GM19468 (cell line): ENCODE results near the gene SLAIN2.
"Not testable (repeated sequence)": the region's sequence is repeated elsewhere in the genome, so short reads cannot be mapped to it uniquely, and the experiment has no call there.

Source experiments
- ATAC-seq: cut with Tn5 transposase; IDR thresholded peaks from one replicate; pipeline ENCODE4 v1.9.1; 2021; ENCODE audit warnings: mild to moderate bottlenecking, moderate library complexity, moderate number of reproducible peaks; ENCODE audit not compliant: unreplicated experiment; ENCODE audit errors: extremely low read depth

The SLAIN2 gene

GRCh38 chr4:48429709-48430474 is 88.6 kb downstream of the SLAIN2 start:
- ATAC-seq = no peak

- ATAC-seq = no peak
Observed at GRCh38 chr4:48431401-48431800, 90.1 kb downstream of the SLAIN2 start.

- ATAC-seq = no peak
Observed at GRCh38 chr4:48432017-48432416, 90.7 kb downstream of the SLAIN2 start.

DNA sequence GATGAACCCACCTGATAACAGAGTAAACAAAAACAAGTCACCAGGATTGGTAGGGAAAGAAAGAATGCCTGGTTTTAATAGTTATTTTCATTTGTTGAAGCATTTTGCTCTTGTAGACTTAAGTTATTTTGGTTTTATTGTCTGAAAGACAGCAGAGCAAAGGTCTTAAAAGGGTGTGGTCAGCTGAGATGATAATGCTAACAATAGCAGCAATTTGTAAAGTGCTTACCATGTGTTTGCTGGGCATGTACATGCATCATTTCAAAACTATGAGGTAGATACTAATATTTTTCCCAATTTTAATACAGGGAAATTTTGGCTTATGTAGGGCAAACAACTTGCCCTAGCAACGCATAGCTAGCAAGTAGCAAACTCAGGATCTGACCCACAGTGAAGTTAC is 95.0 kb downstream of the SLAIN2 start:
- no peak for ATAC-seq

DNA sequence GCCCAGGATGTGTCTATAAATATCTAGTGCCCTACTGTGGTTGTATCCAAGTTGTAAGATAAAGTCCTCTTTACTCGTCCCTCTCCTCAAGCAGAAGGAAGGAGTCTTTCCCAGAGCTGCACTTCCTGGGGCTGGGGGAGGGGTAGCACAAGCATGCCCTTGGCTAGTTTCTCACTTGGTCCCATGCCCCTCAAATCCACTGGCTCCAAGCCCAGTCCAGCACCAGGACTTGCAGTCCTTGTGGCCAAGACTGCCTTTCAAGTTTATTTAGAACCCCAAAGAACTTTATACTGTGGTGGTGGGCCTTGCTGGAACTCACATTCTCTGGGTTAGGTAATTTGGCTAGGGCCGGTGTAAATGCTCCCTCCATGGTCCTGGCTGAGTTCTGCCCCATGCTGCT is 98.7 kb downstream of the SLAIN2 start:
- no peak for ATAC-seq

DNA sequence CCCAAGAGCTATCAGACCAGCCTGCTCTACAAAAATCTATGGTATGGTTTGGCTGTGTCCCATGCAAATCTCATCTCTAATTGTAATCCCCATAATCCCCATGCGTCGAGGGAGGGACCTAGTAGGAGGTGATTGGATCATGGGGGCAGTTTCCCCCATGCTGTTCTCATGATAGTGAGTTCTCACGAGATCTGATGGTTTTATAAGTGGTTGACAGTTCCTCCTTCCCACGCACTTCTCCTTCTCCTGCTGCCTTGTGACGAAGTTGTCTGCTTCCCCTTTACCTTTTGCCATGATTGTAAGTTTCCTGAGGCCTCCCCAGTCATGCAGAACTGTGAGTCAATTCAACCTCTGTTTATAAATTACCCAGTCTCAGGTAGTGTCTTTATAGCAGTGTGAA is 99.6 kb downstream of the SLAIN2 start:
- not testable (repeated sequence) for ATAC-seq

- ATAC-seq = no peak
Observed at GRCh38 chr4:48445704-48446103, 104.4 kb downstream of the SLAIN2 start.

GRCh38 chr4:48446642-48447041 is 105.3 kb downstream of the SLAIN2 start:
- no peak for ATAC-seq

GRCh38 chr4:48449151-48449550 is 107.8 kb downstream of the SLAIN2 start:
- no peak for ATAC-seq

DNA sequence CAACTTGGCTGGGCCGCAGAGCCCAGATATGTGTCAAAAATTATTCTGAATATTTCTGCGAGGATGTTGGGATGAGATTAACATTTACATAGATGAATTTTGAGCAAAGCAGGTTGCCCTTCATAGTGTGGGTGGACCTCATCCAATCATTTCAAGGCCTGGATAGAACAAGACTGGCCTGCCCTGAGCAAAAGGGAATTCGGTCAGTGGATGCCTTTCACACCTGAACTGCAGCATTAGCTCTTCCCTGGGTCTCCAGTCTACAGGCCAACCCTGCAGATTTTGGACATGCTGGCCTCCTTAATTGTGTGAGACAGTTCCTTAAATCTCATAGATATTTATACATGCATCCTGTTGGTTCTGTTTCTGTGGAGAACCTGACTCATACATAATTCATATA is 109.4 kb downstream of the SLAIN2 start:
- ATAC-seq = no peak

DNA sequence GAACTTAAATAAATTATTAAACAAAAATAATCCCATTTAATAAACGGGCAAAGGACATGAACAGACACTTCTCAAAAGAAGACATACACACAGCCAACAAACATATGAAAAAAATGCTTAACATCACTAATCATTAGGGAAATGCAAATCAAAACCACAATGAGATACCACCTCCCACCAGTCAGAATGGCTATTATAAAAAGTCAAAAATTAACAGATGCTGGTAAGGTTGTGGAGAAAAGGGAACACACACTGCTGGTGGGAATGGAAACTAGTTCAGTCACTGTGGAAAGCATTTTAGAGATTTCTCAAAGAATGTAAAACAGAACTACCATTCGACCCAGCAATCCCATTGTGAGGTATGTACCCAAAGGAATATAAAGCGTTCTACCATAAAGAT is 110.3 kb downstream of the SLAIN2 start:
- not testable (repeated sequence) for ATAC-seq

- no peak for ATAC-seq
Observed at GRCh38 chr4:48454591-48454990, 113.3 kb downstream of the SLAIN2 start.

DNA sequence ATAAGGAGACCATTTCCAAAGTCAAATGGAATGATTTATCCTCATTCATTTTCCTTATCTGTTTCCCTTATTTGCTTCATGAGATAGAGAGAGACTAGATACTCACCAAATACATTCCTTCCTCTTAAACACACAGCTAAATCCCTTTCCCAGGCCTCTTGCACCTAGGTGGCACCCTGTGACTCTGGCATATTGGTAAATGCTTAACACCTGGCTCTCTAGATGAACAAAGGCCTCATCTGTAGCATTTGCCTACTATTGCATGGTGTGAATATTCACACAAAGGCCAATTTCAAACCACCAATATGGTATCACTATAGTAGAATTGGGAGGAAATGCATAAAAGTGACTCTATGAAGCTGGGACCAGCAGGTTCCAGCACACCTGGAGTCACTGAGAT is 119.7 kb downstream of the SLAIN2 start:
- no peak for ATAC-seq

DNA sequence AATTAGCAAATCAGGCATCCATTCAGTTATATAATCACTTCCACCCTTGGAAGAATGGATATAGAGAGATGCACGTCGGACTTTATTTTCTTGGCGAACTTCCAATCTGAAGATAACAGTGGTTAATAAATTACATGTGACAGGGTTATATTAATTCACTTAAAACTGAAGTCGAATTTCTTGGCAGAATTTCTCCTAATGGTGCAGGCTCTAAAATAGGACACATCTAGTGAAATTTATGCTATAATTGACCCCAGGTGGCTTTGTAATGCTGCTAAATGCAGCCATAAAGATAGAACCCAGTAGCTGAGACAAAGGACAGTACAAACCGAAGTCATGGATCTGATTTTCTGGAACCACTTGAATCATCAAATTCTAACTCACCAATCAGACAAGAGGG is 121.0 kb downstream of the SLAIN2 start:
- no peak for ATAC-seq

- no peak for ATAC-seq
Observed at GRCh38 chr4:48467442-48467841, 126.1 kb downstream of the SLAIN2 start.

DNA sequence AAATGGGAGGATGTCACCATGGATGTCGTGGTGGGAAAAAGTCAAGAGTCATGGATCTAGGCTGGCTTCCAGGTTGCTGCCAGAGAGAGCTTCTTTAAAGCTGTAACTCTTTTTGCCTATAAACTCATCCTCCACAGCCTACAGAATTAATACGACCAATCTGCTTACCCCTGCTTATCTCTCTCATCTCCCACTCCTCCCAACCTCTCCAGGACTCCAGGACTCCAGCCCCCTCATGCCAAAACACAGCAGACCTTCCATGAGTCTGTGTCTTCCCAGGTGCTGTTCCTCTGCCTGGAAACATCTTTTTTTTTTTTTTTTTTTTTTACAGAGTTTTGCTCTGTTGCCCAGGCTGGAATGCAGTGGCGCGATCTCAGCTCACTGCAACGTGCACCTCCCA is 126.6 kb downstream of the SLAIN2 start:
- ATAC-seq = no peak

DNA sequence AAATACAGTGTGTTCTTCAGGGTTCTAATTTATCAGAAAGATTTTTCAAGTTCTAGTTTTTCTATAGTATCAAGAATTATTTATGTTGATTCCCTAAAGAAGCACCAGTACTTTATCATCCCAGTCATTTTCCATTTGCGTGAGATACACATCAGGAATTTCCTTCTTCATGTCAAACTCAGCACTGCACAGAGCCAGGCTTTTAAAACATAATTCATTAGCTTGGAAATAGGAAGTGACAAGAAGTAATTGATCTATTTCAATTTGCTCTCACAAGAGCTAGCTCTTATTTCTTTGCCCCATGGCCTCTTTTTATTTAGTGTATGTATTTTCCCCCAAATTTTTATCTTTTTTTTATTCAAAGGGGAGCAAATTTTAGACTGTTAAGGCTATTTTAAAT is 128.8 kb downstream of the SLAIN2 start:
- no peak for ATAC-seq

- no peak for ATAC-seq
Observed at GRCh38 chr4:48470570-48470969, 129.2 kb downstream of the SLAIN2 start.

GRCh38 chr4:48472794-48473193 is 131.5 kb downstream of the SLAIN2 start:
- no peak for ATAC-seq

- no peak for ATAC-seq
Observed at GRCh38 chr4:48475770-48476169, 134.4 kb downstream of the SLAIN2 start.
